MM.1S (cell line): ENCODE data around the gene TMTC4.

Experiments
- DNase-seq: peaks from one replicate; pipeline ENCODE4 v3.0.0-alpha.2; 2015
- H2AFZ ChIP-seq: fragments of 300-600 bp; sonication (generic); 2 replicates; pipeline ENCODE4 v1.6.0; 2016; ENCODE audit warnings: antibody characterized with exemption, low read length
- H3F3A ChIP-seq: fragments of 300-600 bp; sonication (generic); 2 replicates; pipeline ENCODE4 v1.6.1; 2016; ENCODE audit warnings: mild to moderate bottlenecking, antibody characterized with exemption, low read length, moderate library complexity, mixed read lengths; ENCODE audit not compliant: insufficient read depth
- H3K27ac ChIP-seq: fragments of 300-600 bp; sonication (generic); 2 replicates; pipeline ENCODE4 v1.5.1; 2016; ENCODE audit warnings: mild to moderate bottlenecking, low read length
- H3K27me3 ChIP-seq: fragments of 300-600 bp; sonication (generic); replicated peaks from 2 replicates; pipeline ENCODE4 v1.6.0; 2016; ENCODE audit warnings: low read length; ENCODE audit not compliant: insufficient read depth
- H3K36me3 ChIP-seq: fragments of 300-600 bp; sonication (generic); replicated peaks from 2 replicates; pipeline ENCODE4 v1.6.1; 2016; ENCODE audit warnings: mild to moderate bottlenecking, low read length, mixed read lengths; ENCODE audit not compliant: insufficient read depth
- H3K4me1 ChIP-seq: fragments of 300-600 bp; sonication (generic); 2 replicates; pipeline ENCODE4 v1.6.1; 2016; ENCODE audit warnings: low read length, mixed read lengths
- H3K4me2 ChIP-seq: fragments of 300-600 bp; sonication (generic); 2 replicates; pipeline ENCODE4 v1.6.0; 2016; ENCODE audit warnings: low read depth, low read length
- H3K4me3 ChIP-seq: fragments of 300-600 bp; sonication (generic); 2 replicates; pipeline ENCODE4 v1.5.1; 2016; ENCODE audit warnings: low read length, mixed read lengths
- H3K79me2 ChIP-seq: fragments of 300-600 bp; sonication (generic); 2 replicates; pipeline ENCODE4 v1.6.1; 2016; ENCODE audit warnings: mixed run types, low read length, mixed read lengths
- H3K9ac ChIP-seq: fragments of 300-600 bp; sonication (generic); 2 replicates; pipeline ENCODE4 v1.6.1; 2016; ENCODE audit warnings: low read length, mixed read lengths
- H3K9me2 ChIP-seq: fragments of 300-600 bp; sonication (generic); replicated peaks from 2 replicates; pipeline ENCODE4 v1.6.1; 2016; ENCODE audit warnings: mild to moderate bottlenecking, low read length, mixed read lengths; ENCODE audit not compliant: insufficient read depth
- H3K9me3 ChIP-seq: fragments of 300-600 bp; sonication (generic); replicated peaks from 2 replicates; pipeline ENCODE4 v1.6.1; 2016; ENCODE audit warnings: mild to moderate bottlenecking, low read length, mixed read lengths; ENCODE audit not compliant: insufficient read depth
- H4K20me1 ChIP-seq: fragments of 300-600 bp; sonication (generic); 2 replicates; pipeline ENCODE4 v1.6.1; 2016; ENCODE audit warnings: mild to moderate bottlenecking, low read length, moderate library complexity, mixed read lengths; ENCODE audit not compliant: insufficient read depth
- EZH2 ChIP-seq: fragments of 300-600 bp; sonication (generic); optimal IDR thresholded peaks from 2 replicates; pipeline ENCODE3; 2017; ENCODE audit warnings: low read depth, mild to moderate bottlenecking, antibody characterized with exemption, low read length, mixed read lengths
- EZH2phosphoT487 ChIP-seq: fragments of 300-600 bp; sonication (generic); IDR thresholded peaks from 2 replicates; pipeline ENCODE4 v1.6.1; 2018; ENCODE audit warnings: antibody characterized with exemption, low read length
- TF ChIP-seq, protein P1 (sequence below): fragments of 300-600 bp; sonication (generic); IDR thresholded peaks from 2 replicates; pipeline ENCODE4 v1.5.1; 2016; ENCODE audit warnings: antibody characterized with exemption, low read length, mixed read lengths

Gene TMTC4

DNA sequence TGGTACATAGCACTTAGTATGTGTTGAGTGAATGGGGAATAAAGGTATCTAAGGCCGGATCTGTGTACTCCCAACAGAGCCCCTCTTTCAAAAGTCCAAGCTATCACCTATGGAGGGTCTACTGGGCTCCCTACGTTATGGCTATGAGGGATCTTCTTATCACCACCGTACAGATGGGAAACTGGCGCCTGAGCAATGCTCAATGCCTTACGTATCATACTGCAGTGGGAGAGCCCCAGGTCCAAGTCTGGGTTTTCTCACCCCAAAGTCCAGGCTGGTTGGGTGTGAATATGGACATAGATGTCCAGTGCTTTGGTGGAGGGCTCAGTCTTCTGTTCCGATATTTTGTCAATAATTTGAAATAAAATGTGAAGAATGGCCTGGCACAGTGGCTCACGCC, 72.9 kb downstream of the TMTC4 start:
- Histone ChIP-seq H3K27ac (no peak overlapping the region), H3K4me3 (no peak overlapping the region), H3K79me2 (no peaks in the 10 kb centered on the region), H3K9me2 (no peaks in the 10 kb centered on the region), H2AFZ (no peak overlapping the region), H3K4me1 (no peaks in the 10 kb centered on the region), H3K9ac (no peak overlapping the region), H3K27me3 (no peaks in the 10 kb centered on the region), H4K20me1 (no peaks in the 10 kb centered on the region), H3F3A (no peaks in the 10 kb centered on the region), H3K9me3 (no peaks in the 10 kb centered on the region), H3K36me3 (no peaks in the 10 kb centered on the region), H3K4me2 (no peak overlapping the region)
- DNase-seq, result no peak
- TF ChIP-seq EZH2 (no peak), EZH2phosphoT487 (no peak)
- TF ChIP-seq, protein P1, sequence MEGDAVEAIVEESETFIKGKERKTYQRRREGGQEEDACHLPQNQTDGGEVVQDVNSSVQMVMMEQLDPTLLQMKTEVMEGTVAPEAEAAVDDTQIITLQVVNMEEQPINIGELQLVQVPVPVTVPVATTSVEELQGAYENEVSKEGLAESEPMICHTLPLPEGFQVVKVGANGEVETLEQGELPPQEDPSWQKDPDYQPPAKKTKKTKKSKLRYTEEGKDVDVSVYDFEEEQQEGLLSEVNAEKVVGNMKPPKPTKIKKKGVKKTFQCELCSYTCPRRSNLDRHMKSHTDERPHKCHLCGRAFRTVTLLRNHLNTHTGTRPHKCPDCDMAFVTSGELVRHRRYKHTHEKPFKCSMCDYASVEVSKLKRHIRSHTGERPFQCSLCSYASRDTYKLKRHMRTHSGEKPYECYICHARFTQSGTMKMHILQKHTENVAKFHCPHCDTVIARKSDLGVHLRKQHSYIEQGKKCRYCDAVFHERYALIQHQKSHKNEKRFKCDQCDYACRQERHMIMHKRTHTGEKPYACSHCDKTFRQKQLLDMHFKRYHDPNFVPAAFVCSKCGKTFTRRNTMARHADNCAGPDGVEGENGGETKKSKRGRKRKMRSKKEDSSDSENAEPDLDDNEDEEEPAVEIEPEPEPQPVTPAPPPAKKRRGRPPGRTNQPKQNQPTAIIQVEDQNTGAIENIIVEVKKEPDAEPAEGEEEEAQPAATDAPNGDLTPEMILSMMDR, result no peak

DNA sequence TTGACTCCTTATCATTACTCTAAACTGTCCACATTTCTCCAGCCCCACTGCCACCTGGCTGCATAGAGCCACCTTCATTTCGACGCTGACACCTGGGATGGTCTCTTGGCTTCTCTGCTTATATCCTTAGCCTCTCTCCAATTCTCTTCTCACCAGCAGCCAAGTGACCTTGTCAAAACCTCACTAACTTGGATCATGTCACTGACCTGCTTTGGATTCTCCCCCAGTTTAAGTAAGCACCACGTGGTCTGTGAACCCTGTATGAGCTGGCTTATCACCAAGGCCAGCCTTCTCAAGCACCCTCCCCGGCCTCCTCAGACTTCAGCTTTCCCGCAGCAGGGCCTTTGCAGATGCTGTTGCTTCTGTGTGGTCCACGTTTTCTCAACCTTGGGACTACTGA, 73.7 kb downstream of the TMTC4 start:
- H3K27me3 ChIP-seq, result no peaks in the 10 kb centered on the region
- no peak overlapping the region for H3K4me2 ChIP-seq
- no peaks in the 10 kb centered on the region for H3K79me2 ChIP-seq
- no peak for DNase-seq
- H3K9ac ChIP-seq, result no peak overlapping the region
- H3K9me2 ChIP-seq, result no peaks in the 10 kb centered on the region
- no peaks in the 10 kb centered on the region for H3F3A ChIP-seq
- no peaks in the 10 kb centered on the region for H3K9me3 ChIP-seq
- H3K36me3 ChIP-seq, result no peaks in the 10 kb centered on the region
- no peaks in the 10 kb centered on the region for H3K4me1 ChIP-seq
- H2AFZ ChIP-seq, result no peak overlapping the region
- no peak overlapping the region for H3K4me3 ChIP-seq
- TF ChIP-seq EZH2phosphoT487 (no peak), EZH2 (no peak)
- TF ChIP-seq, protein P1, result no peak
- no peaks in the 10 kb centered on the region for H4K20me1 ChIP-seq
- no peak overlapping the region for H3K27ac ChIP-seq

DNA sequence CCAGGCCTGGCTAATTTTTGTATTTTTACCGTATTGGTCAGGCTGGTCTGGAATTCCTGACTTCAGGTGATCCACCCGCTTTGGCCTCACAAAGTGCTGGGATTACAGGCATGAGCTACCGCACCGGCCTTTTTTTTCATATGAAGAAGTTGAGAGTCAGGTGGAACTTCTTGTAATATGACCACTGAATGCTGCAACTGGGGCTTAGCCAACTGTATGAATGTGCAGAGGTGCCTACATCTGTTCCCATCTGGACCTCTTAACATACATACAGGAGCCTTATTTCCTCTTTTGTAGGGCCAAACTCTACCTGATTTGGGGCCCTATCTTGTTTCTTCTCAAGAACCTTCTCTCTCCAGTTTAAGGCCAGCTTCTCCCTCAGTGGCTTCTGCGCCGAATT, 74.1 kb downstream of the TMTC4 start:
- Histone ChIP-seq H3K9me2 (no peaks in the 10 kb centered on the region), H3K4me3 (no peak overlapping the region), H3K27ac (no peak overlapping the region), H3K4me2 (no peak overlapping the region), H3K9me3 (no peaks in the 10 kb centered on the region), H3K9ac (no peak overlapping the region), H4K20me1 (no peaks in the 10 kb centered on the region), H3K27me3 (no peaks in the 10 kb centered on the region), H3K79me2 (no peaks in the 10 kb centered on the region), H2AFZ (no peak overlapping the region), H3K4me1 (no peaks in the 10 kb centered on the region), H3K36me3 (no peaks in the 10 kb centered on the region), H3F3A (no peaks in the 10 kb centered on the region)
- TF ChIP-seq, protein P1, result no peak
- TF ChIP-seq EZH2 (no peak), EZH2phosphoT487 (no peak)
- DNase-seq, result no peak

DNA sequence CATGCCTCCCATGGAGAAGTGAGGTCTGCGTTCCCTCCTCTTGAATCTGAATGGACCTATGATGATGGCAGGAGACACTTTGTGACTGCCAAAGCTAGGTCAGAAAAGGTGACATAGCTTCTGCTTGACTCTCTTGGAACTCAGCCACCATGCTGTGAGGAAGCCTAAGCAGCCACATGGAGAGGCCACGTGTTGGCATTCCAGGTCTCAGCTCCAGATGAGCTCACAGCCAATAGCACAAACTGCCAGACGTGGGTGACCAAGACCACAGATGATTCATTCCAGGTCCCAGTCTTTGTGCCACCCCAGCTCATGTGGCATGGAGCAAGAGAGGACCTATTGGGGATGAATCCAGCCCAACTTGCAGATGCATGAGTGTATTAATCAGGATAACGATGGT, 77.3 kb downstream of the TMTC4 start:
- Histone ChIP-seq H3K4me2 (no peak overlapping the region), H3F3A (no peaks in the 10 kb centered on the region), H3K27ac (no peak overlapping the region), H3K9ac (no peak overlapping the region), H3K4me3 (no peak overlapping the region), H2AFZ (no peak overlapping the region), H3K79me2 (no peaks in the 10 kb centered on the region), H3K9me2 (no peaks in the 10 kb centered on the region), H3K4me1 (no peaks in the 10 kb centered on the region), H3K27me3 (no peaks in the 10 kb centered on the region), H3K36me3 (no peaks in the 10 kb centered on the region), H3K9me3 (no peaks in the 10 kb centered on the region), H4K20me1 (no peaks in the 10 kb centered on the region)
- DNase-seq, result no peak
- TF ChIP-seq, protein P1, result no peak
- TF ChIP-seq EZH2phosphoT487 (no peak), EZH2 (no peak)
